Right cardiac atrium (tissue), 5 donors: Measurements from ENCODE around the gene DNPEP. TPM values are rescaled to one million over a fixed set of nuclear protein-coding genes. Genes with fewer than 3 reads are reported as not detected.

ENCODE experiments used
- ATAC-seq, 2 donors: fragments of 200-7000 bp; cut with Tn5 transposase; one replicate each; pipeline versions ENCODE4 v1.8.0 to v1.9.1; 2020; ENCODE audit warnings: moderate library complexity in 2 of 2, mild to moderate bottlenecking in 1 of 2
- DNase-seq, 3 donors: peaks; one replicate each; pipeline ENCODE4 v3.0.0-alpha.2; 2020
- H3K27ac ChIP-seq: one replicate; pipeline ENCODE4 v1.5.1; 2013; ENCODE audit warnings: mild to moderate bottlenecking, low read length, control low read depth, moderate library complexity
- H3K27me3 ChIP-seq: one replicate; pipeline ENCODE4 v1.6.1; 2013; ENCODE audit not compliant: control insufficient read depth, insufficient read depth
- H3K4me1 ChIP-seq: one replicate; pipeline ENCODE4 v1.6.1; 2013; ENCODE audit warnings: low read length; ENCODE audit not compliant: control insufficient read depth, insufficient read depth
- H3K4me3 ChIP-seq: one replicate; pipeline ENCODE4 v1.5.1; 2013; ENCODE audit warnings: low read length, control low read depth
- H3K9me3 ChIP-seq: one replicate; pipeline ENCODE4 v1.6.1; 2013; ENCODE audit warnings: low read length; ENCODE audit not compliant: control insufficient read depth
- WGBS: extraction: QIAGEN DNeasy Blood & Tissue Kit; methylation state at CpG from one replicate; pipeline ENCODE4 v1.1.7; 2013; 5-methylcytosine and 5-hydroxymethylcytosine counted together
- intact Hi-C, 4 donors: fragments of 100-400 bp; cut with DNase I; formaldehyde crosslinking; loops; one replicate each; pipeline versions ENCODE4 v1.11.0 to v1.14.0; 2022 to 2023
- polyA plus RNA-seq: library from polyadenylated mRNA; stranded (reverse); fragments of 200-250 nt; gene quantifications from one replicate; pipeline ENCODE4 v1.2.3, GENCODE V29; 2013
- total RNA-seq, 4 donors: library from RNA; stranded (reverse); fragmentation: NEBNext Ultra II Directional; extraction: Animal tissue kit (Norgen Biotek cat#: 25700); gene quantifications; one replicate each; pipeline ENCODE4 v1.2.1, GENCODE V29; 2021
- donor health status: healthy with polysubstance abuse.
- donor health status: DM: no; HTN: yes; CAD: no.
- donor health status: DM: no; HTN: no; CAD: no.
- donor health status: DM: no; HTN: yes; CAD: no; lungs with severe emphysema.
- donor health status: DM: yes; HTN: yes; CAD: no.

Gene DNPEP
- total and polyA plus RNA-seq, 5 donors = 42.2 to 58.8 (median 55.0) TPM

- peaks cover 2% of the 10 kb centered on the region for H3K4me1 ChIP-seq
- intact Hi-C loops = no loop called here
- H3K27ac ChIP-seq = no peak overlapping the region
- H3K27me3 ChIP-seq = no peaks in the 10 kb centered on the region
- ATAC-seq = no peak
- no peak for DNase-seq
- no peak overlapping the region for H3K4me3 ChIP-seq
- H3K9me3 ChIP-seq = no peaks in the 10 kb centered on the region
- 40% methylated on average over 2 of the region's 2 CpGs for WGBS
Measured at GRCh38 chr2:219384859-219385258, 2.9 kb downstream of the DNPEP start.

GRCh38 chr2:219384083-219384713 is 3.5 kb downstream of the DNPEP start:
- Histone ChIP-seq H3K4me3 (no peak overlapping the region), H3K27me3 (no peaks in the 10 kb centered on the region), H3K4me1 (peaks cover 2% of the 10 kb centered on the region), H3K9me3 (no peaks in the 10 kb centered on the region), H3K27ac (no peak overlapping the region)
- DNase-seq (no peak), ATAC-seq (no peak)
- intact Hi-C loops = no loop called here
- 87% methylated on average over 15 of the region's 15 CpGs for WGBS

- intact Hi-C loops = no loop called here
- 77% methylated on average over 9 of the region's 9 CpGs for WGBS
- Histone ChIP-seq H3K9me3 (no peaks in the 10 kb centered on the region), H3K27me3 (no peaks in the 10 kb centered on the region), H3K4me1 (peaks cover under 1% of the 10 kb centered on the region), H3K4me3 (no peak overlapping the region), H3K27ac (no peak overlapping the region)
- DNase-seq = no peak
- ATAC-seq = no peak
Measured at GRCh38 chr2:219381448-219381847, 6.3 kb downstream of the DNPEP start.

GRCh38 chr2:219380926-219381325 is 6.8 kb downstream of the DNPEP start:
- Histone ChIP-seq H3K9me3 (no peaks in the 10 kb centered on the region), H3K4me3 (no peak overlapping the region), H3K4me1 (no peaks in the 10 kb centered on the region), H3K27ac (no peak overlapping the region), H3K27me3 (no peaks in the 10 kb centered on the region)
- ATAC-seq = no peak
- DNase-seq = no peak
- intact Hi-C loops = no loop called here

- WGBS = 87% methylated on average over 13 of the region's 13 CpGs
- H3K9me3 ChIP-seq = no peaks in the 10 kb centered on the region
- ATAC-seq (peak in 1 of 2 donors; percentile 9), DNase-seq (no peak)
- H3K27me3 ChIP-seq = no peaks in the 10 kb centered on the region
- H3K4me3 ChIP-seq = no peak overlapping the region
- no peaks in the 10 kb centered on the region for H3K4me1 ChIP-seq
- no peak overlapping the region for H3K27ac ChIP-seq
- intact Hi-C loops = no loop called here
Measured at GRCh38 chr2:219378163-219378851, 9.4 kb downstream of the DNPEP start.

GRCh38 chr2:219369447-219369861 is 18.3 kb downstream of the DNPEP start:
- DNase-seq (peak; percentile 62 to 87 (median 78)), ATAC-seq (peak; percentile 74 to 77)
- H3K4me1 ChIP-seq = peaks cover 5% of the 10 kb centered on the region
- H3K27ac ChIP-seq = peak overlapping the region; percentile 80
- H3K27me3 ChIP-seq = no peaks in the 10 kb centered on the region
- WGBS = 17% methylated on average over 2 of the region's 2 CpGs
- no peaks in the 10 kb centered on the region for H3K9me3 ChIP-seq
- H3K4me3 ChIP-seq = no peak overlapping the region
- intact Hi-C loops = no loop called here

- Histone ChIP-seq H3K4me3 (no peak overlapping the region), H3K27me3 (no peaks in the 10 kb centered on the region), H3K27ac (peak overlapping the region; percentile 80), H3K9me3 (no peaks in the 10 kb centered on the region), H3K4me1 (peaks cover 5% of the 10 kb centered on the region)
- intact Hi-C loops = no loop called here
- ATAC-seq = peak; percentile 96 to 97
- WGBS = 24% methylated on average over 3 of the region's 3 CpGs
- peak in 2 of 3 donors; percentile 23 to 58 for DNase-seq
Measured at GRCh38 chr2:219368690-219369191, 19.0 kb downstream of the DNPEP start.

- WGBS = 35% methylated on average over 3 of the region's 3 CpGs
Measured at GRCh38 chr2:219362524-219363164, 25.1 kb downstream of the DNPEP start.

GRCh38 chr2:219362072-219362471 is 25.6 kb downstream of the DNPEP start:
- DNase-seq (no peak), ATAC-seq (no peak)
- Histone ChIP-seq H3K4me1 (peaks cover 3% of the 10 kb centered on the region), H3K4me3 (no peak overlapping the region), H3K9me3 (no peaks in the 10 kb centered on the region), H3K27ac (no peak overlapping the region), H3K27me3 (no peaks in the 10 kb centered on the region)
- intact Hi-C loops = no loop called here
- 94% methylated on average over 5 of the region's 5 CpGs for WGBS

More at GRCh38 chr2:219362524-219363164, 25.1 kb downstream of the DNPEP start:
- Histone ChIP-seq H3K4me1 (peaks cover 3% of the 10 kb centered on the region), H3K27me3 (no peaks in the 10 kb centered on the region), H3K9me3 (no peaks in the 10 kb centered on the region), H3K4me3 (no peak overlapping the region), H3K27ac (no peak overlapping the region)
- peak; percentile 50 to 70 (median 69) for DNase-seq
- peak; percentile 65 to 68 for ATAC-seq
- intact Hi-C loops = no loop called here

- WGBS = 2% methylated on average over 66 of the region's 66 CpGs
- peak in 2 of 3 donors; percentile 52 to 60 for DNase-seq
- H3K9me3 ChIP-seq = no peaks in the 10 kb centered on the region
- H3K4me1 ChIP-seq = peaks cover 3% of the 10 kb centered on the region
- H3K27me3 ChIP-seq = no peaks in the 10 kb centered on the region
- peak overlapping the region; percentile 1 for H3K4me3 ChIP-seq
- intact Hi-C loops = no loop called here
- peak; percentile 32 to 33 for ATAC-seq
- no peak overlapping the region for H3K27ac ChIP-seq
Measured at GRCh38 chr2:219358170-219359075, 29.3 kb downstream of the DNPEP start.
